Neural progenitor cell (in vitro differentiated cells): ENCODE results near the gene TBL1X.

Experiments
- EZH2 ChIP-seq: fragments of 200-600 bp; sonication (generic); IDR thresholded peaks from 2 replicates; pipeline ENCODE4 v1.6.1; 2017; ENCODE audit warnings: antibody characterized with exemption, mild to moderate bottlenecking, moderate library complexity
- TF ChIP-seq, protein P1 (sequence below): fragments of 200-600 bp; sonication (generic); IDR thresholded peaks from 2 replicates; pipeline ENCODE4 v1.5.1; 2017; ENCODE audit warnings: antibody characterized with exemption, mild to moderate bottlenecking

DNA sequence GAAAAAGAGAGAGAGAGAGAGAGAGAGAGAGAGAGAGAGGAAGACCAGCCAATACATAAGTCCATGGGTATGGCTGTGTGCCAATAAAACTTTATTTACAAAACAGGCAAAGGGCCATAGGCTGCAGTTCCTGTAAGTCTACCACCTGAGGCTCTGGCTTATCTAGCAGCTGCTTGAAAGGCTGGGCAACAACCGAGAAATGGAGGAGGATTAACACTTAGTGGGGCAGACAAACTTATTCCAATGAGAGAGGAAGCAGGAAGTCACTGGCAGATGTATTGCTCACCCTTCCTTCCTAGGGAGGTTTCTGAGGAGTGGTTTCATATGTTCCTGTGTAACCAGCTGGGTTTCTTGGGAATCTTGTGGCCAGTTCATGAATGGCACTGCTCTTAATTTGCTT is 305.5 kb downstream of the TBL1X start:
- no peak for TF ChIP-seq EZH2
- TF ChIP-seq, protein P1, sequence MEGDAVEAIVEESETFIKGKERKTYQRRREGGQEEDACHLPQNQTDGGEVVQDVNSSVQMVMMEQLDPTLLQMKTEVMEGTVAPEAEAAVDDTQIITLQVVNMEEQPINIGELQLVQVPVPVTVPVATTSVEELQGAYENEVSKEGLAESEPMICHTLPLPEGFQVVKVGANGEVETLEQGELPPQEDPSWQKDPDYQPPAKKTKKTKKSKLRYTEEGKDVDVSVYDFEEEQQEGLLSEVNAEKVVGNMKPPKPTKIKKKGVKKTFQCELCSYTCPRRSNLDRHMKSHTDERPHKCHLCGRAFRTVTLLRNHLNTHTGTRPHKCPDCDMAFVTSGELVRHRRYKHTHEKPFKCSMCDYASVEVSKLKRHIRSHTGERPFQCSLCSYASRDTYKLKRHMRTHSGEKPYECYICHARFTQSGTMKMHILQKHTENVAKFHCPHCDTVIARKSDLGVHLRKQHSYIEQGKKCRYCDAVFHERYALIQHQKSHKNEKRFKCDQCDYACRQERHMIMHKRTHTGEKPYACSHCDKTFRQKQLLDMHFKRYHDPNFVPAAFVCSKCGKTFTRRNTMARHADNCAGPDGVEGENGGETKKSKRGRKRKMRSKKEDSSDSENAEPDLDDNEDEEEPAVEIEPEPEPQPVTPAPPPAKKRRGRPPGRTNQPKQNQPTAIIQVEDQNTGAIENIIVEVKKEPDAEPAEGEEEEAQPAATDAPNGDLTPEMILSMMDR: no peak
